Heart right ventricle (tissue), 16 donors: ENCODE measurements around the gene ADAMTS12. TPM values are rescaled to one million over a fixed set of nuclear protein-coding genes. Genes with fewer than 3 reads are reported as not detected.

Experiments used
- ATAC-seq, 8 donors: fragments of 200-7000 bp; cut with Tn5 transposase; one replicate each; pipeline ENCODE4 v1.9.1; 2020; ENCODE audit warnings: mild to moderate bottlenecking in 8 of 8, moderate library complexity in 8 of 8, moderate number of reproducible peaks in 1 of 8
- DNase-seq, 2 donors: peaks; one replicate each; pipeline ENCODE4 v3.0.0-alpha.2; 2020
- H3K27ac ChIP-seq, 10 donors: fragments of 200-600 bp; sonication (generic) in 2 of 10; one replicate each; pipeline versions ENCODE4 v1.5.0 to v1.8.0; 2020 to 2022; ENCODE audit warnings: mild to moderate bottlenecking in 3 of 10
- H3K27me3 ChIP-seq, 7 donors: fragments of 200-600 bp; one replicate each; pipeline ENCODE4 v1.8.0; 2021 to 2022; ENCODE audit warnings: mild to moderate bottlenecking in 2 of 7
- H3K36me3 ChIP-seq, 9 donors: fragments of 200-600 bp; sonication (generic) in 1 of 9; one replicate each; pipeline versions ENCODE4 v1.5.0 to v1.8.0; 2020 to 2022; ENCODE audit warnings: mild to moderate bottlenecking in 2 of 9
- H3K4me1 ChIP-seq, 9 donors: fragments of 200-600 bp; sonication (generic) in 1 of 9; one replicate each; pipeline versions ENCODE4 v1.5.0 to v1.8.0; 2020 to 2022; ENCODE audit warnings: mild to moderate bottlenecking in 4 of 9
- H3K4me3 ChIP-seq, 10 donors: fragments of 200-600 bp; sonication (generic) in 2 of 10; one replicate each; pipeline versions ENCODE4 v1.5.0 to v1.8.0; 2020 to 2022; ENCODE audit warnings: mild to moderate bottlenecking in 7 of 10, moderate library complexity in 2 of 10
- H3K9me3 ChIP-seq, 11 donors: fragments of 200-600 bp in 10 of 11; sonication (generic) in 2 of 11; one replicate each; pipeline versions ENCODE4 v1.5.0 to v1.8.0; 2013 to 2022; ENCODE audit warnings: mild to moderate bottlenecking in 2 of 11, control low read depth in 1 of 11, moderate library complexity in 1 of 11
- WGBS, 2 donors: extraction: QIAGEN DNeasy Blood & Tissue Kit; methylation state at CpG; one replicate each; pipeline ENCODE4 v1.1.7; 2013; ENCODE audit warnings: inconsistent platforms in 1 of 2; 5-methylcytosine and 5-hydroxymethylcytosine counted together
- intact Hi-C, 10 donors: fragments of 100-400 bp; cut with DNase I; formaldehyde crosslinking; loops; one replicate each; pipeline versions ENCODE4 v1.11.1 to v1.14.2; 2022
- polyA plus RNA-seq, 2 donors: library from polyadenylated mRNA; stranded (reverse); fragments of 200-250 nt; gene quantifications; one replicate each; pipeline ENCODE4 v1.2.3, GENCODE V29; 2013
- total RNA-seq, 10 donors: library from RNA; stranded (reverse); fragmentation: NEBNext Ultra II Directional in 3 of 10; extraction: Animal tissue kit (Norgen Biotek cat#: 25700) in 3 of 10; gene quantifications; one replicate each; pipeline versions ENCODE4 v1.2.1 to v1.2.4, GENCODE V29; 2021 to 2023
- TF ChIP-seq, protein P1 (sequence below), 9 donors: fragments of 200-600 bp; sonication (generic) in 2 of 9; IDR thresholded peaks; one replicate each; pipeline versions ENCODE4 v1.5.0 to v1.8.0; 2021 to 2022; ENCODE audit warnings: antibody characterized with exemption in 9 of 9, mild to moderate bottlenecking in 5 of 9, moderate library complexity in 1 of 9
- donor health status: Arrhythmogenic right ventricular cardiomyopathy.
- donor health status: ischemic (EF 13 %, LVEDD 7.1; RV severe dilation, severe dysfunction).
- donor health status: healthy with polysubstance abuse.
- donor health status: DM: no; HTN: yes; CAD: no.
- donor health status: DM: no; HTN: no; CAD: no.
- donor health status: ischemic (EF 25% LVEDD 6.9; RV normal size, moderate dysfunction).
- donor health status: ischemic (EF 25% LVEDD 5.7; RV mildly dilated, moderate dysfunction).
- donor health status: healthy.
- donor health status: DM: yes; HTN: yes; CAD: no.
- donor health status: Ischemic cardiomyopathy.
- donor health status: ischemic (EF 35%, LVEDD 5.7; RV mildly dilated, moderate dysfunction).
- donor health status: nonischemic (EF 11% LVEDD 7.7; RV severe dilation, severe dysfunction).
- donor health status: DM: yes; HTN: yes; CAD: no.
- donor health status: PGD.
- donor health status: ischemic (EF 29% LVEDD 5.4; RV normal size, mild dysfunction).
- donor health status: nonischemic (EF 23%, LVEDD 6.1; RV moderate dilation, normal function).

The ADAMTS12 gene
- total and polyA plus RNA-seq, 12 donors = 0.37 to 3.7 (median 1.3) TPM

DNA sequence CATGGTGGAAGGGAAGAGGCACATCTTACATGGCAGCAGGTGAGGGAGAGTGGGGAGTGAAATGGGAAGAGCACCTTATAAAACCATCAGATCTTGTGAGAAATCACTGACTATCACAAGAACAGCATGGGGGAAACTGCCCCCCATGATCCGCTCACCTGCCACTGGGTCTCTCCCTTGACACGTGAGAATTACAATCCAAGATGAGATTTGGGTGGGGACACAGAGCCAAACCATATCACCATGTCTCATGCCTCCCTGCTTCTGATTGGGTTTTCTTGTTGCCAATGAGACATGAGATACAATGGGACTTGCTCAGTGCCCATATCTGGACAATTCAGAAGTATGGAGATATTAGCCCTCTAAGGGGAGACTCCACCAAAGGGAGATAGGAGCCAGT lies 353.6 kb downstream of the ADAMTS12 start:
- TF ChIP-seq, protein P1, sequence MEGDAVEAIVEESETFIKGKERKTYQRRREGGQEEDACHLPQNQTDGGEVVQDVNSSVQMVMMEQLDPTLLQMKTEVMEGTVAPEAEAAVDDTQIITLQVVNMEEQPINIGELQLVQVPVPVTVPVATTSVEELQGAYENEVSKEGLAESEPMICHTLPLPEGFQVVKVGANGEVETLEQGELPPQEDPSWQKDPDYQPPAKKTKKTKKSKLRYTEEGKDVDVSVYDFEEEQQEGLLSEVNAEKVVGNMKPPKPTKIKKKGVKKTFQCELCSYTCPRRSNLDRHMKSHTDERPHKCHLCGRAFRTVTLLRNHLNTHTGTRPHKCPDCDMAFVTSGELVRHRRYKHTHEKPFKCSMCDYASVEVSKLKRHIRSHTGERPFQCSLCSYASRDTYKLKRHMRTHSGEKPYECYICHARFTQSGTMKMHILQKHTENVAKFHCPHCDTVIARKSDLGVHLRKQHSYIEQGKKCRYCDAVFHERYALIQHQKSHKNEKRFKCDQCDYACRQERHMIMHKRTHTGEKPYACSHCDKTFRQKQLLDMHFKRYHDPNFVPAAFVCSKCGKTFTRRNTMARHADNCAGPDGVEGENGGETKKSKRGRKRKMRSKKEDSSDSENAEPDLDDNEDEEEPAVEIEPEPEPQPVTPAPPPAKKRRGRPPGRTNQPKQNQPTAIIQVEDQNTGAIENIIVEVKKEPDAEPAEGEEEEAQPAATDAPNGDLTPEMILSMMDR (IDR thresholded peaks at IDR 0.05) = no peak
- intact Hi-C loops = no loop called here
- 68 to 97% methylated on average over 2 of the region's 2 CpGs for WGBS, 2 donors
- H3K4me1 ChIP-seq = peaks cover 0 to 10% (median 5%) of the 10 kb centered on the region in 9 donors
- no peaks in the 10 kb centered on the region for H3K9me3 ChIP-seq
- ATAC-seq (no peak), DNase-seq (no peak)
- H3K27me3 ChIP-seq = no peaks in the 10 kb centered on the region
- H3K36me3 ChIP-seq = peaks cover 0 to 2% (median 0%) of the 10 kb centered on the region in 9 donors
- H3K4me3 ChIP-seq = no peak overlapping the region
- H3K27ac ChIP-seq = no peak overlapping the region

GRCh38 chr5:33537240-33537639 lies 354.6 kb downstream of the ADAMTS12 start:
- Histone ChIP-seq H3K9me3 (no peaks in the 10 kb centered on the region), H3K36me3 (peaks cover 0 to 2% (median 0%) of the 10 kb centered on the region in 9 donors), H3K4me1 (peaks cover 0 to 10% (median 5%) of the 10 kb centered on the region in 9 donors), H3K4me3 (no peak overlapping the region), H3K27ac (no peak overlapping the region), H3K27me3 (no peaks in the 10 kb centered on the region)
- TF ChIP-seq, protein P1 (IDR thresholded peaks at IDR 0.05) = peak in 1 of 9 donors; percentile 11
- DNase-seq (no peak), ATAC-seq (peak in 5 of 8 donors; percentile 41 to 83 (median 46))
- 63% methylated on average over 1 of the region's 1 CpG for WGBS, 2 donors
- intact Hi-C loops = no loop called here

DNA sequence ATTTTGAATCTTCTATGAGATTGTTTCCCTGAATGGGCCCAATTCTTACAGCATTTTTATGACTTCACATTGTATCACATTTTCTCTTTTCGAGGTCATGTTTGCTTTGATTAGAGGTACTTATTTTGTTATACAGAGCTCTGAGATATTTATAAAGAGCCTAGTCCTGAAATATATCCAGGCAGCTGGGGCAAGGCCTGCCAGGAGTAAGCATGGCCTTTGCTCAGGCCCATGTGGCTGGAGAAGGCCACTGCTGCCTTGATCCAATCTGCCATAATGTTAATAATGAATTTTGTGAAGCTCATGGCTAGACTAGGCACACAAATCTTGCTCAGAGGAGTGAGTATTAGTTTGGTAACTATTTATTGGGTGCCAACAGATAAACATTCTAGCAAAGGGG lies 355.0 kb downstream of the ADAMTS12 start:
- WGBS, 2 donors = 77 to 83% methylated on average over 1 of the region's 1 CpG
- no peak overlapping the region for H3K4me3 ChIP-seq
- intact Hi-C loops = no loop called here
- no peak overlapping the region for H3K27ac ChIP-seq
- peaks cover 0 to 2% (median 0%) of the 10 kb centered on the region in 9 donors for H3K36me3 ChIP-seq
- no peaks in the 10 kb centered on the region for H3K27me3 ChIP-seq
- peaks cover 0 to 10% (median 5%) of the 10 kb centered on the region in 9 donors for H3K4me1 ChIP-seq
- no peaks in the 10 kb centered on the region for H3K9me3 ChIP-seq
- ATAC-seq (no peak), DNase-seq (no peak)
- TF ChIP-seq, protein P1 (IDR thresholded peaks at IDR 0.05) = no peak

- Histone ChIP-seq H3K27me3 (no peaks in the 10 kb centered on the region), H3K27ac (no peak overlapping the region), H3K9me3 (no peaks in the 10 kb centered on the region), H3K36me3 (peaks cover 0 to 2% (median 0%) of the 10 kb centered on the region in 9 donors), H3K4me3 (no peak overlapping the region), H3K4me1 (peaks cover 0 to 12% (median 0%) of the 10 kb centered on the region in 9 donors)
- intact Hi-C loops = no loop called here
- WGBS, 2 donors = 58 to 63% methylated on average over 4 of the region's 4 CpGs
- ATAC-seq = no peak
- TF ChIP-seq, protein P1 (IDR thresholded peaks at IDR 0.05) = no peak
- no peak for DNase-seq
These were observed 360.0 kb downstream of the ADAMTS12 start for GRCh38 chr5:33531824-33532223.
